Adrenal gland (tissue), 5 donors: ENCODE measurements around the gene DCHS2.

Source experiments
- CTCF ChIP-seq, 6 experiments: fragments of 450-650 bp in 4 of 6; fragments of 200-600 bp in 2 of 6; sonication (generic) in 1 of 6; IDR thresholded peaks; 1 replicate in 5 of 6; 2 replicates in 1 of 6; pipeline versions ENCODE4 v1.5.1 to v1.8.0; 2016 to 2021; ENCODE audit warnings: antibody characterized with exemption in 6 of 6, mild to moderate bottlenecking in 2 of 6, moderate library complexity in 1 of 6
- POLR2A ChIP-seq, 2 donors: fragments of 450-650 bp; IDR thresholded peaks; one replicate each; pipeline ENCODE4 v1.6.1; 2017; ENCODE audit warnings: antibody characterized with exemption in 2 of 2, mild to moderate bottlenecking in 2 of 2, moderate library complexity in 1 of 2
- donor health status: DM: no; HTN: no; CAD: no.

GRCh38 chr4:154427149-154427548 lies 64.5 kb downstream of the DCHS2 start:
- no peak for TF ChIP-seq CTCF (IDR thresholded peaks at IDR 0.05)
- TF ChIP-seq POLR2A (IDR thresholded peaks at IDR 0.05) = no peak
